Transverse colon (tissue), 3 donors: Measurements from ENCODE around the gene CNTNAP2.

ENCODE experiments used
- POLR2A ChIP-seq: fragments of 450-650 bp; IDR thresholded peaks from one replicate; pipeline ENCODE4 v1.6.1; 2016; ENCODE audit warnings: antibody characterized with exemption, mild to moderate bottlenecking, moderate library complexity
- TF ChIP-seq, protein P1 (sequence below), 5 experiments: fragments of 200-600 bp in 3 of 5; fragments of 450-650 bp in 2 of 5; sonication (generic) in 3 of 5; IDR thresholded peaks; 1 replicate in 2 of 5; 2 replicates in 3 of 5; pipeline ENCODE4 v1.5.1; 2016 to 2017; ENCODE audit warnings: antibody characterized with exemption in 5 of 5, inconsistent platforms in 3 of 5, mild to moderate bottlenecking in 2 of 5, moderate library complexity in 1 of 5

DNA sequence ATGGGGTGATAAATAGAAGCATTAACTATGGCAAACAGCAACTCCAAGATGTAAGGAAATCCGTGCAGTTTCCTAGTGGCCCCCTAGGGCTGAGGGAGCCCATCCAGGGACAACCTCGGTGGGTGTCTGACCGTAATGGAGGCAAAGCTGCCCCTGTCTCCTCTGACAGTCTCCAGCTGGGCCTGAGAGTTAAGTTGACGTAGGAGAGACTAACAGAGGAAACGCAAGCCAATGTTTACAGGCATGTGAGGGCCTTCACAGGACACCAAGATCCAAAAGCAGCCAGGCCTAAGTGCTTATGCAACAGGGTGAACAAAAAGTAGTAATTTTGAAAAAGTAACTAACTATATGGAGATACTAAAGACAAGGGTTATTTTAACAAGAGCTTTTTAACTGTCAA, 2144.0 kb downstream of the CNTNAP2 start:
- TF ChIP-seq, protein P1, sequence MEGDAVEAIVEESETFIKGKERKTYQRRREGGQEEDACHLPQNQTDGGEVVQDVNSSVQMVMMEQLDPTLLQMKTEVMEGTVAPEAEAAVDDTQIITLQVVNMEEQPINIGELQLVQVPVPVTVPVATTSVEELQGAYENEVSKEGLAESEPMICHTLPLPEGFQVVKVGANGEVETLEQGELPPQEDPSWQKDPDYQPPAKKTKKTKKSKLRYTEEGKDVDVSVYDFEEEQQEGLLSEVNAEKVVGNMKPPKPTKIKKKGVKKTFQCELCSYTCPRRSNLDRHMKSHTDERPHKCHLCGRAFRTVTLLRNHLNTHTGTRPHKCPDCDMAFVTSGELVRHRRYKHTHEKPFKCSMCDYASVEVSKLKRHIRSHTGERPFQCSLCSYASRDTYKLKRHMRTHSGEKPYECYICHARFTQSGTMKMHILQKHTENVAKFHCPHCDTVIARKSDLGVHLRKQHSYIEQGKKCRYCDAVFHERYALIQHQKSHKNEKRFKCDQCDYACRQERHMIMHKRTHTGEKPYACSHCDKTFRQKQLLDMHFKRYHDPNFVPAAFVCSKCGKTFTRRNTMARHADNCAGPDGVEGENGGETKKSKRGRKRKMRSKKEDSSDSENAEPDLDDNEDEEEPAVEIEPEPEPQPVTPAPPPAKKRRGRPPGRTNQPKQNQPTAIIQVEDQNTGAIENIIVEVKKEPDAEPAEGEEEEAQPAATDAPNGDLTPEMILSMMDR (IDR thresholded peaks at IDR 0.05), result no peak
- TF ChIP-seq POLR2A, result no peak
